GM10266 (cell line): ENCODE results near the gene KRT40.

ENCODE experiments used
- DNase-seq: peaks from one replicate; pipeline ENCODE4 v3.0.0; 2012; ENCODE audit errors: extremely low spot score
- CTCF ChIP-seq: IDR thresholded peaks from 2 replicates; pipeline ENCODE4 v1.5.1; 2012; ENCODE audit warnings: mild to moderate bottlenecking, low read depth; ENCODE audit not compliant: control insufficient read depth, insufficient read depth; ENCODE audit errors: missing control alignments

The KRT40 gene

DNA sequence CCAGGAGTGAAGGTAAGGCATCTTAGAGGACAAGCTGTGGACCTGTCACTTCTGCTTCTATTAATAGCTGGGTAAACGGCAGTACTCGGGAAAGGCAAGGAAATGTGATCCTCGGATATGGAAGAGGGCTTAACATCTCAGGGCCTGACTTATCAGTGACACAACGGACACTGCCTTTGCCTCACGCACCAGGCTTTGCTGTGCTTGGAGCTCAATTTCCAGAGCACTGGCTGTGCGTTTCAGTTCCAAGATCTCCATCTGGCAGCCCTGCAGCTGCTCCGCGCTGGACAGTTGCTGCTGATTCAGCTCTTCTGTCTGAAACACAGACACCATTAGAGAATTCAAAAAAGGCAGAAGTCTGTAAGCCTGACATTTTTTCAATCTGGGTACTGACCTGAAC is 3.5 kb downstream of the KRT40 start:
- no peak for DNase-seq
- no peak for TF ChIP-seq CTCF

DNA sequence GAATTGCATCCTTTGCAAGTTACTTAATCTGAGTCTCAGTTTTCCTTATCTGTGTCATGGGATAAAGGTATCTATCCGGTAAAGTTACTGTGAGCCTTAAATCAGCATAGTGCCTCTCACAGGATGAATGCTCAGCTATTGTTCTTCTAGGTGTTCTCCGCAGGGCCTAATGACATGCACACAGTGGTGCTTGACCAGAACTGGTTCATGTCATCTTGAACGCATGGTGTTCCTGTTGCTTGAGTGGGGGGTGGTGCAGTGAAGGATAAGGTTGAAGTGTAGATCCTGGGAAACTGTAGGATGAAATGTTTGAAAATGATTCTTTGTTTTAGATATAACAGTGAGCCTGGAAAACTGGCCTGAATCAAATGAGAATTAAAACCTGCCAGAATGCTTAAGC is 4.0 kb downstream of the KRT40 start:
- TF ChIP-seq CTCF = no peak
- DNase-seq = no peak

- no peak for TF ChIP-seq CTCF
- DNase-seq = no peak
Observed at GRCh38 chr17:40978575-40979151, 5.5 kb downstream of the KRT40 start.

- DNase-seq = no peak
- no peak for TF ChIP-seq CTCF
Observed at GRCh38 chr17:40975516-40975915, 8.6 kb downstream of the KRT40 start.

- TF ChIP-seq CTCF = no peak
- no peak for DNase-seq
Observed at GRCh38 chr17:40974366-40974765, 9.8 kb downstream of the KRT40 start.

DNA sequence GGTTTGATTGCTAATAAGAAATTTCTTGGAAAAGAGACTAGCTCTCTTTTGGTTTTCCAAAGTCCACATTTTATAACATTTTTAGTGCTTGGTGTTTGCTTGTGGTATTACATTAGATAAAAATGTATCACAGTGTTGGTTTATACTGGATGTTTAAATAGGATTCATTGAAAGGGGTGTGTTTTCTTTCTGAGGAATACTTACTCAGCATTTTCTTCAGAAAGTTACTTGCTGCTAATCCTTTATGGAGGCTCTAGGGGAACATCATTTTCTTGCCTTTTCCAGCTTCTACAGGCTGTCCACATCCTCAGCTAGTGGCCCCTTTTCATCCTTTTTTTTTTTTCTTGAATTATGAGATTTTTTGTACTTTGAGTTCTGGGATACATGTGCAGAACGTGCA is 16.5 kb downstream of the KRT40 start:
- no peak for DNase-seq
- TF ChIP-seq CTCF = no peak

DNA sequence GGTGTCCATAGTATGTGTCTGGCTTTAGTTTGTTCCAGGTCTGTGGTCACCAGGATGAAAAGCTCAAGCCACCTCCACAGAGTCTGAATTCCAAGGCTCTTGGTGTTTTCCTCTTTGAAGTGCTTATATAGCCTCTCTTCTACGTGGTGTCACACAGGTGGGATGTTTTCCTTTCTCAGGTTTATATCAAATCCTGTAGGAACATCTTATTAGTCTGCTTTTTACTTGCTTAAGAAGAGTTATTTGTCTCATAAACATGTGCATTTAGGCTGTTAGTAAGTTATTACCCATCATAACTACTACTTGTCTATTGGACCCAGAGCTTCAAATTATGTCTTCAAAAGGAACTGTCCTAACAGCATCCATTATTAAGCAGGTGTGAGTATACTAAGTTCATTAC is 17.3 kb downstream of the KRT40 start, which contains the start of gene KRT39:
Gene KRT39, minus strand, starts transcription at position 101 of the 400 bp plus-strand sequence. Its CDS starts 92 bp downstream, at position 9.
- no peak for TF ChIP-seq CTCF
- no peak for DNase-seq
